ENCODE measurements around the gene MYRF. TPM values are rescaled to one million over a fixed set of nuclear protein-coding genes. Genes with fewer than 3 reads are reported as not detected.
A peak's percentile ranks its signal among the peaks of the same experiment; 100 is the strongest.

MYRF gene
- total and polyA plus RNA-seq, 9 of the 15 experiments (the other 6 are each of a cell fraction or from before 2014, with no cell fraction given), result 2.3 to 25.8 (median 7.1) TPM

DNA sequence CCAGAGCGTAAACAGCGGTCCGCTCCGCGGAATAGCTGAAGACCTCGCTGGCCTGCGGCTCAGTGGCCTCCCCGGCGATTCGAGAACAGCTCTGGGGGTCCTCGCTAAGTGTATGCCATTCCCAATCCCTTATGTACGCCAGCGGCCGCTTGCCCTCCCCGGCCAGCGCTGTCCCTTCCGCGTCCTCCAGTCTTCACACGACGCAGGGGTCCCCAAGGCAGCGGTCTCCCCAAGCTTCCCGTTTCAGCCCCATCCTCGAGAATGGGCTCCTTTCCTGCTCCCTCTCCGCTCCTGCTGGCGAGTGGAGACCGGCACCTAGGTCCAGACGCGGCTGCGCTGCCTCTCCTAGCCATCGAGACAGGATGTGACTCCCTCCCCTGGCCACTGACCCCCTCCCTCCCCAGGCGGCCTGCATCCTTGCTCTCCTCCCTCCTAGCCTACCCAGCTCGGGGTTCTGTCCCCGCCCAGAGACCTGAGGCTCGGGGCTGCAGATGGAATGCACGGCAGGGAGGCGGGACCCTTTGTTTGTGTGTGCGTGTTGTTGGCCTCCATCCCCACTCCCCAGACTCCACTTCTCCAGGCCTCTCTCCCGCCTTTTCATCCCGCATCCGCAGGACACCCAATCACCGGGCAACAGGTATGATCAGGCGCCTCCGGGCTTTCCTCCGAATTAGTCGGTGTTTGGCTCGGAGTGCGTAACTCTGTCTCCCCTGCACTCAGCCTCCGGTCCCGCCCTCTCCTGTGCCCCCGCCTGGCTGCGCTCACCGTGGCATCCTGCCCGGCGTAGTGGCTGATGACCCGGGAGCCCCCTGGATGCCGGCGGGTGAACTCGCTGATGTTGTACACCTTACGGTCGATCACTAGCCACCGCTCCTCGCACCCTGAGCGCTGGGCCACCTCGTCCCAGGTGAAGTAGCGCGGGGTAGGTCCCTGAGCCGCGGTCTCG is 63.6 kb downstream of the MYRF start (continued):
- TF ChIP-seq GATAD2B (IDR thresholded peaks at IDR 0.05; ENCODE audit: borderline replicate concordance) (no peak), ZNF444 (CRISPR knock-in tag; IDR thresholded peaks at IDR 0.05) (no peak), CHD2 (IDR thresholded peaks at IDR 0.05; ENCODE audit: low read depth, low read length) (no peak), CHCHD3 (CRISPR knock-in tag; IDR thresholded peaks at IDR 0.05) (no peak), ZFP36 (IDR thresholded peaks at IDR 0.05; ENCODE audit: low read depth, low read length, partially characterized antibody) (no peak), BRF1 (IDR thresholded peaks at IDR 0.05; ENCODE audit: borderline replicate concordance, extremely low read depth, insufficient read length) (no peak), RBFOX2 (IDR thresholded peaks at IDR 0.05; ENCODE audit: low read depth, low read length) (peak; percentile 57; the same call in 1 of the 2 replicates), CHD1 (IDR thresholded peaks at IDR 0.05; ENCODE audit: low read length) (peak; percentile 98), ZNF232 (CRISPR knock-in tag; IDR thresholded peaks at IDR 0.05) (no peak), SMARCA4 (IDR thresholded peaks at IDR 0.05) (no peak), ZNF699 (CRISPR knock-in tag; IDR thresholded peaks at IDR 0.05; ENCODE audit: insufficient replicate concordance) (no peak), BCLAF1 (IDR thresholded peaks at IDR 0.05; ENCODE audit: borderline replicate concordance in 1 of 2, control insufficient read depth in 1 of 2, low read depth in 2 of 2, low read length in 1 of 2) (no peak), CHD4 (IDR thresholded peaks at IDR 0.05; ENCODE audit: insufficient read depth, insufficient replicate concordance, low read depth, low read length, poor library complexity, severe bottlenecking) (no peak), ILK (tag; IDR thresholded peaks at IDR 0.05; ENCODE audit: borderline replicate concordance, low read depth) (no peak), HES1 (IDR thresholded peaks at IDR 0.05; ENCODE audit: low read depth) (no peak), NR4A1 (CRISPR knock-in tag; IDR thresholded peaks at IDR 0.05) (no peak), NR4A1 (tag; IDR thresholded peaks at IDR 0.05) (0 out of 2 replicates have a peak, but pooled peaks have one; percentile 2), JUND (IDR thresholded peaks at IDR 0.05; ENCODE audit: borderline replicate concordance, low read depth, low read length) (no peak; the same call in 1 of the 2 replicates), JUND (tag; IDR thresholded peaks at IDR 0.05; ENCODE audit: borderline replicate concordance, low read depth, low read length) (no peak)

Measured in K562 (cell line).